ENCODE data around the gene SEC24D.

DNA sequence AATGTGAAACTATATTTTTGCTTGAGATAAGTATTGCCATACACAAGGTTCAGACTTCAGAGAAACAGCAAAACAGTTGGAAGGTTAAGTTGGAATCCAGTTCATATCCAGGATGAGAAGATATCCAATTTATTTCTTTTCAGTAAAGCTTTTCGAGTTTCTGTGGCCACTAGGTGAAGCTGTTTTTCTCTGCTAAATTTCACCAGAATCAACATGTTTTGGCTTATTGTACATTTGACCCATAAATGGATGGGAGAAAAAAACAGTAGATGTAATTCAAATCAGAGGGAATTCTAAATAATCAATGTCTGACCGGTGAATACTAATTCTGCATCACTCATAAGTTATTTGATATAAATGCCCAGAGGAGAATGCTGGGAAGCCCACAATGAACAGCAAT, 159.8 kb downstream of the SEC24D start:
- TF ChIP-seq CTCF (IDR thresholded peaks at IDR 0.05) (no peak), ZFX (IDR thresholded peaks at IDR 0.05; ENCODE audit: borderline replicate concordance) (no peak)
